Posterior vena cava (tissue), 2 donors: ENCODE measurements around the gene TATDN2. TPM values are rescaled to one million over a fixed set of nuclear protein-coding genes. Genes with fewer than 3 reads are reported as not detected.

ENCODE experiments used
- DNase-seq: peaks from one replicate; pipeline ENCODE4 v3.0.0-alpha.2; 2020; ENCODE audit warnings: low spot score
- intact Hi-C, 2 donors: fragments of 100-400 bp; cut with DNase I; formaldehyde crosslinking; loops; one replicate each; pipeline versions ENCODE4 v1.14.1 to v1.14.2; 2022 to 2023
- total RNA-seq, 2 donors: library from RNA; stranded (reverse); fragmentation: NEBNext Ultra II Directional; extraction: Animal tissue kit (Norgen Biotek cat#: 25700); gene quantifications; one replicate each; pipeline ENCODE4 v1.2.1, GENCODE V29; 2021
- donor health status: DM: yes; HTN: yes; CAD: no.
- donor health status: DM: yes; HTN: yes; CAD: no.

Gene TATDN2
- total RNA-seq, 2 donors from 2014 or later, result 22.2 to 25.3 TPM

DNA sequence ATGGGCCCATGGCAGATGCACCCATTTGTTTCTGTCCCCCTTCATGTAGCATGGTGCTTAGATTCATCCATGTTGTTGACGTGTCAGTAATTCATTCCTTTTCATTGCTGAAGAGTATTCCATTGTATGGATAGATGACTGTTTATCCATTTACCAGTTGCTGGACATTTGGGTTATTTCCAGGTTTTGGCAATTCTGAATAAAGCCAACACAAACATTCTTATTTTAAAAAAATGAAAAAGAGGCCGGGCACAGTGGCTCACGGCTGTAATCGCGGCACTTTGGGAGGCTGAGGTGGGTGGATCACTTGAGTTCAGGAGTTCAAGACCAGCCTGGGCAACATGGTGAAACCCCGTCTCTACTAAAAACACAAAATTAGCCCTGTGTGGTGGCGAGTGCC is 18.7 kb upstream of the TATDN2 start:
- intact Hi-C loops, result loop anchor here in 1 of 2 donors (10.0 kb wide), 1 partner anchor 85 kb away; the partner anchor contains the start of gene VHL
- peak; percentile 8 for DNase-seq

DNA sequence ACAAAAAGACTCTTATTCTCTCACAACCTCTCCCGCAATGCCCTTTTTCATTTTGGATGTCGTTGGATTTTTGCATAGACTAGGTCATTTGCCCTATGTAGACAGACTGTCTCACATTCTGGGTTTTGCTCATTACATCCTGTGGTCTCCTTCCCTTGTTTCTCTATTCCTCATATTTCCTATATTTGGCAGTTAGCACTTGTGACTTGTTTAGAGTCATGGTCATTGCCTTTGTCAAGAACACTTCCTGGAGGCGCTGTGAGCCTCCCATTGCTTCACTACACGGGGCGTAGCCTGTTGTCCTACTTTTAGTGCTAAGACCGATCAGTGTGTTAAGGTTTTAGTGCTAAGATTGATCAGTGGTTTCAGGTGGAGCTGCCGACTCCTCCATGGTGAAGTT is 16.1 kb upstream of the TATDN2 start:
- intact Hi-C loops, result no loop called here

DNA sequence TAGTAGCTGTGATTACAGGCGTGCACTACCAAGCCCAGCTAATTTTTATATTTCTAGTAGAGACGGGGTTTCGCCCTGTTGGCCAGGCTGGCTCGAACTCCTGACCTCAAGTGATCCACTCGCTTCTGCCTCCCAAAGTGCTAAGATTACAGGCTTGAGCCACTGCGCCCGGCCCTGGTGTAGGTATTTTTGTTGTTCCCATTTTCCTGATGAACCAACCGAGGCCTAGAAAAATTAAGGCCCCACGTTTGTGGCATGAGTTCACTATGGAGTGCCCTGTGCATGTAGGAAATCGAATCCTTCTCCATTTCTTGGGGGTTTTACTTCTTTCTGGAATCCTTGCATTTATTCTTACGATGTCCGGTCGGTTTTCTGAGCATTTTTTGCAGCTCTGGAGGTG is 14.3 kb upstream of the TATDN2 start:
- peak; percentile 34 for DNase-seq
- intact Hi-C loops, result no loop called here

More for the DNA sequence above, 16.1 kb upstream of the TATDN2 start:
- peak; percentile 77 for DNase-seq

DNA sequence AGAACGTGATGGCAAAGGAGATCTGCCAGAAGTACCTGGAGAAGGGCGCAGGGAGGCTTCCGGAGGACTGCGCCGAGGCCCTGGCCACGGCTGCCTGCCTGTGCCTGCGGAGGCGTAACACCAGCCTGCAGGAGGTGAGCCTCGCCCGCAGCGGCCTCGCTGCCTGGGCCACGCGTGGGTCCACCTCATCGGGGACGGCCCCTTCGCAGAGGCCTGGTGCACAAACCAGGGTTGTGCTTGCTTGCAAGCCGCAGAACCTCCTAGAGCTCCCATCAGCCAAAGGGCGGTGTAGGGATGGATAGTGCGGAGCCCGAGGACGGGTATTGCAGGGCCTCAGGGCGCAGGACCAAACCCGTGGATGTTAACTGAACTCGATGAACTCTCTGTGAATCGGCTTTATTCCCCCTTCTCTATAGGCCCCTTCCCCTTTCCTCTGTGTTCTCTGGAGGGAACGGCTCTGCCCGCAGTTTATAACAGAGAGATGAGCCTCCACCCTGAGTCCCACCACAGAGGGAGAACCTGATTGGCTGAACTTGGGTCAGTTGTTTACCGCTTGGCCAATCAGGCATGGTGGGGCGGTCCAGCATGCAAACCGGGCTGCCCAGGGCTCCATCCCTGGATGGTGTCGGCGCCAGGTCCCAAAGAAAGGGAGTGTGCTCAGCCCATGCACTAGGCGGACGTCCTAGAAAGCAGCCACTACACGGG is 13.6 kb upstream of the TATDN2 start:
- intact Hi-C loops, result no loop called here
- peak; percentile 60 for DNase-seq

DNA sequence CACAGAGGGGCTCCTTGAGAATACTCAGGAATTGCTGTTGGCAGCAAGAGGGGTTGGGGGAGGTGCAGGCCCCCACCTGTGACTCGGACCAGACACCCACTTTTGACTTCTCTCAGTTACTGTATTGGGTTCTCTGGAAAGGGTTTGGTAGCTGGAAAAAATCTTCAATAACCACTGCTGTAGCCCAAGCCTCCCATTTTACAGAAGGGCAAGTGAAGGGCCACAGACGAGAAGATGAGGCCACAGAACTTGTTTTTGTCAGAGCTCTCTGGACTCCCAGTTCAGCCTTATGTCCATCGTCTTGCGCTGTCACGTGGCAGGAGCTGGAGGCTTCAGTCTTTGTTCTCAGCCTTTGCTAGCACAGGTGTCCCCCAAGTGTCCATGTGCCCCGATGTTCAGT is 12.7 kb upstream of the TATDN2 start:
- intact Hi-C loops, result no loop called here

DNA sequence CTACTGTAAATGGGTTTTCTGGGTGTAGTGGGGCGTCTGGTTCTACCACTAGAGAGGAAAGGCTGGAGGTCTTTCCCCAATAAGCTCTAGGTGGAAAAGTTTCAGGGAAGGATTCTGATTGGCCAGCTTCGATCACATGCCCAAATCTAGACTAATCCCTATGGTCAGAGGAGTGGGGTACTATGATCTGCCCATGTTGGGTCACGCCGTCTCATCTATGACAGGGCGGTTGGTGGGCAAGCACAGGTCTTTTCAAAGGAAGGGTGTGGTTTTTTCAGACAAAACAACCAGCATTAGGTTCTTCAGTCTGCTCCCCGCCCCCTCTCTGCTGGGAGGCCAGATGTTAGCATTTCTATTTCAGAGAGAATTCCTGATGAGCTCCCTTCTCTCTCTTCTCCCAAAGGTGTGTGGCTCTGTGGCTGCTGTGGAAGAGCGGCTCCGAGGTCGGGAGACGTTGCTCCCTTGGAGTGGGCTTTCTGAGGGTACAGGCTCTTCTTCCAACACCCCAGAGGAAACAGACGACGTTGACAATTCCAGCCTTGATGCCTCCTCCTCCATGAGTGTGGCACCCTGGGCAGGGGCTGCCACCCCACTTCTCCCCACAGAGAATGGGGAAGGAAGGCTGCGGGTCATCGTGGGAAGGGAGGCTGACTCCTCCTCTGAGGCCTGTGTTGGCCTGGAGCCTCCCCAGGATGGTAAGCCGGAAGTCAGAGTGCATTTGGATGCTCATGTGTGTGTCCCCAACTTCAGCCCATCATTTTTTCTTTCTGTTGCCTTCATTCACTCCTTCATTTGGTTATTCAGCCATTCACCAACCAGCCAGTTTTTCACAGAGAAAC is 9.7 kb upstream of the TATDN2 start:
- intact Hi-C loops, result no loop called here

More for the DNA sequence above, 12.7 kb upstream of the TATDN2 start:
- peak; percentile 24 for DNase-seq

DNA sequence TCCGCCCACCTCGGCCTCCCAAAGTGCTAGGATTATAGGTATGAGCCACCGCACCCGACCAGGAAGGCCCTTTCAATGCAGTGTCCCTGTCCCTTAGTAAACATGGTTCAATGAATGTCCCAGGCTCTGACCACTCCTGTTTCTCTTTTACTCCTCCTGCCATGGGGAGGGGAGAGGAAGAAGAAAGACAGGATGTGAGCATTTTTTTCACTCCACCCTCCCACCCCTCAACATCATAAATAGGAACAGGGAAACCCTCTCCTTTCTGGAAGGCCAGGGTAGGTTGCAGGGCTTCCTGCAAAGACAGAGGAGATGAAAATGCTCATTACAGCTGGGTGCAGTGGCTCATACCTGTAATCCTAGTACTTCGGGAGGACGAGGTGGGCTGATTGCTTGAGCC is 7.5 kb upstream of the TATDN2 start:
- intact Hi-C loops, result no loop called here
- DNase-seq, result peak; percentile 47

More for the DNA sequence above, 9.7 kb upstream of the TATDN2 start:
- DNase-seq, result peak; percentile 73

DNA sequence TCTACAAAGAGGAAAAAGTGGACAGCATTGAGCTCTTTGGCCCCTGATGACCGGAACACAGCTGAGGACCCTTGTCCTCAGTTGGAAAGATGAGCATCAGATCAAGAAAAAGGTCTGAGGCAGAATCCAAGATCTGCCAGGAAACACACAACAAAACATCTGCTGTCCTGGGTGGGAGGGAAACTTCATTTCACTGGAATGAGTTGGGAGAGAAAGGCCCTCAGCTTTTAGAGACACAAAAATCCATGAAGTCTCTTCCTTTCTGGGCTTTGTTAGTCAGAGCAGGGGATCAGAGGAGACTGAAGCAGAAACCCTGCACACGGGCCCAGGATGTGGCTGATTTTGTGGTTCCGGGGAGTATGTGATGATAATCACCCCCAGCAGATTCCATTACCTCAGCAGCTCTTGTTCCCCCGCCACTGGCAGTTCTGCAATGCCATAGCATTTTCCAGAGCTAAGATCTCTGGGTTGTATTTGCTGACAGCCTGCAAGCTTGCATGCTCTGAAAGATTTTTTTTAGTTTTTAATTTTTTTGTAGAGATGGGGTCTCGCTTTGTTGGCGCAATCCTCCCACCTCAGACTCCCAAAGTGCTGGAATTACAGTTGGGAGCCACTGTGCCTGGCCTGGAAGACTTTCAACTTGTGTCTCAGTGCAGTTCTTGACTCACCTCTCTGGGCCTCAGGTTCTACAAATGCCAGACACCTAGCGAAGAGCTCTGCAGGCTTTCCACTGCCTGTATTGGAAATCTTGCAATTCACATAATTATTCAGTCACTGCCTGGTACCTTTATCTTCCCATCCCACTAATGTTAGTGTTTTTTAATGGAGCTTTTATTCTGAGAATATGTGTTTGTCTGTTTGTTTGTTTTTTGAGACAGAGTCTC is 5.8 kb upstream of the TATDN2 start:
- peak; percentile 71 for DNase-seq
- intact Hi-C loops, result no loop called here

DNA sequence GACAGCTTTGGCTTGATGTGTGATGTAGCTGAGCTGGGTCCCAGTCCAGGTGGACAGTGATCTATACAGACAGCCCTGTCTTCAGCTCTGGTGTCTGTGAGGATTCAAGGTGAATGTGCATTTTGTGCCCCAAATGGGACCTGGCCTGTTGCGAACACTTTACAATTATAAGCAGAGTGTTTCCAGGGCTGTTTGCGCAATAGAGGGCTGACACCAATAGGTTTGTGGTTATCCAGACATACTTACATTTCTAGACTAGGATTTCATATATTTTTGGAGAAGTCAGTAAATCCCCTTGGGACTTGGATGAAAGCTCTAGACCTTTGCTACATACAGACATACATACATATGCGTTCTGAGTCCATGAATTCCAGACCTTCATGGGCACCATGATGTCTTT is 4.2 kb upstream of the TATDN2 start:
- intact Hi-C loops, result no loop called here

DNA sequence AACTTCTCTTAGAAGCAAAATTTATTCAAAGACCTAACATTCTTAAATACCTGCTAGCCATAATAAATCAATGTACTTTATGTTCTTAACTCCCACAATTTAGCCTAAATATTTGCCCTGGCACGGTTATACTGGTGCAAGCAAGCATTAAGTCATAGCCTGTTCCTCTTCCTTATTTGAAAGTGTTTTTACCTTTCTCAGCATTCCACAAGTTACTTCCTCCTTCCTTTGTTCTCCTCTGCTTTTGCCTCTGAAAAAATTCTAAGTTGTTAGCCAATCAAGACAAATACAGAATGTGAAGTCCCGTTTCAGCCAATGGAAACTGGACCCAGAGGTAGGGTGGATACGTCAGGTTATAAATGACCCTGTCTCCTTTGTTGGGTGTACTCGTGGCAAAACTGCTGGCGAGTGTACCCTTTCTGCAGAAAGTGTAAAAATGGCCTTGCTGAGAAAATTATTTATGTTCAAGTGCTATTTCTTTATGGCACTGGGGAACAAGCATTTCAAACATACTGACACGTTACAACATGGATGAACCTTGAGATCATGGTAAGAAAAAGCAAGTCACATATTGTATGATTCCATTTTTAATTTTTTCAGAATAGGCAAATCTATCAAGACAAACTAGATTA is 3.1 kb upstream of the TATDN2 start:
- intact Hi-C loops, result no loop called here
- DNase-seq, result peak; percentile 19

More for the DNA sequence above, 4.2 kb upstream of the TATDN2 start:
- peak; percentile 4 for DNase-seq

DNA sequence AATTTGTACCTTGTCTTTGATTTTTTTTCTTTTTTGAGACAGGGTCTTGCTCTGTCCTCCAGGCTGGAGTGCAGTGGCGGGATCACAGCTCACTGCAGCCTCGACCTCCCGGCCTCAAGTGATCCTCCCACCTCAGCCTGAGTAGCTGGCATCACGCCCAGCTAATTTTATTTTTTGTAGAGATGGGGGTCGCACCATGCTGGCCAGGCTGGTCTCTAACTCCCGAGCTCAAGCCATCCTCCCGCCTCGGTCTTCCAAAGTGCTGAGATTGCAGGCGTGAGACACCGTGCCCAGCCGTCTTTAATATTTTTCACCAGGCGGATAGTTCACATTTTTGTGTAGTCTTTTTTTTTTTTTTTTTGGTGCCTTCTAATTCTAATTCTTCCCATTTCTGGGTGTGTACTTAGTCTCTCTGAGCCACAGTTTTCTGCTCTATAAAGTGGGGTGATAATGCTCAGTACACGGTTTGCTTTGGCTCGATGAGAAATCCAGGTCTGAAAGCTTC is 528 bp upstream of the TATDN2 start:
- intact Hi-C loops, result no loop called here

DNA sequence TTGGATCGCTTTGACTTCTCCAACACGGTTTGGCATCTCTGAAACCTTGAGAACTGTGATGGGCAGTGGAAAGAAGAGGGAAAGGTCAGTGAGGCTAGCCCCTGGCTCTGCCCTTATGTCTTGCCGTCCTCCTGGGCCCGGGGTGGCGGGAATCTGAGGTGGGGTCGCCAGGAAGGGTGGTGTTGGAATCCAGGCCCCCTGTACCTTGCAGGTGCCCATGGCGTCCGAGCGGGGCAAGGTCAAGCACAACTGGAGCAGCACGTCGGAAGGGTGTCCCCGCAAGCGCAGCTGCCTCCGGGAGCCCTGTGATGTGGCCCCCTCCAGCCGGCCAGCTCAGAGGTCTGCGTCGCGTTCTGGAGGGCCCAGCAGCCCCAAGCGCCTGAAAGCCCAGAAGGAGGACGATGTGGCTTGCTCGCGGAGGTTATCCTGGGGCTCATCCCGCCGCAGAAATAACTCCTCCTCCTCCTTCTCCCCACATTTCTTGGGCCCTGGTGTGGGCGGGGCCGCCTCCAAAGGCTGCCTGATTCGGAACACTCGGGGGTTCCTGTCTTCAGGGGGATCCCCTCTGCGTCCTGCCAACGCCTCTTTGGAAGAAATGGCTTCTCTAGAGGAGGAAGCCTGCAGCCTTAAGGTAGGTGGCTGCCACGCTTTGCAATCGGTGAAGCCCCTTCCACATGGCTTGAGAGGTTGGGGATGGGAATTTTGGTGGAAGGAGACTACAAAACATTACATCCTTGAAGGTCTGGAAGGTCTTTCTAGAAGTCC is 907 bp downstream of the TATDN2 start:
- intact Hi-C loops, result no loop called here
- peak; percentile 77 for DNase-seq

More for the DNA sequence above, 528 bp upstream of the TATDN2 start:
- DNase-seq, result peak; percentile 68

DNA sequence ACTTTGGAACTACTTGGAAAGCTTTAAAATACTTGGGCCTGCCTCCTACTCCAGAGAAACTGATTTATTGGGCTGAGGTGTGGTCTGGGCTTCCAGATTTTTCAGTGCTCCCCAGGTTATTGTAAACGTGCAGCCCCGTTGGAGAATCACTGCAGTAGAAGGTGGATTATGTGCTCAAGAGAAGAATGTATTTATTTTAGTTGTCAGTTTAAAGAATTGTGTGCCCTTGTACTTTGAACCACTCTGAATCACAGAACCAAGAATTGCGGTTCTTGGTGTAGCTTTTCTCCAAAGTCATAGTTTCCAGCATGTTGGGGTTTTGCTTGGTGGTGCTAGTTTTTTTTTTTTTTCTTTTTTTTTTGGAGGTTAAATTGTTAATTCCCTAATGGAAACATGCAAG is 1.6 kb downstream of the TATDN2 start:
- no peak for DNase-seq
- intact Hi-C loops, result no loop called here

DNA sequence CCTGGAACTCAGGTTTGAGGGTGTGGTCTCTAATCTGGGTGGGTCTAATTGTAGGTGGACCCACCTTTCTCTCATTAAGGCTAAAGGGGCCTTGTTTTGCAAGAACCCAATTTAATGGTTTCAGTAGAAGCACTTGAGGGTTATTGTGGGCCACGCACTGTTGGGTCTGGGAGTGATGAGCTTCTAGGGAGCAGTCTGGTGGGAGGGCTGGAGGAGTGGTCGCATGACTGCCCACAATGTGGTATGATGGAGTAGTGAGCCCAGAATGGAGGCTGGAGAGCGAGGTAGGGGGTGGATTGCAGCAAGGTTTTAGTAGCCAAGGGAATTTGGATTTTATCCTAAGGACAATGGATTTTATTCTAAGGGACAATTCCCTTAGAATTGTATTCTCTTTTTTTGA is 2.7 kb downstream of the TATDN2 start:
- peak; percentile 23 for DNase-seq
- intact Hi-C loops, result no loop called here

DNA sequence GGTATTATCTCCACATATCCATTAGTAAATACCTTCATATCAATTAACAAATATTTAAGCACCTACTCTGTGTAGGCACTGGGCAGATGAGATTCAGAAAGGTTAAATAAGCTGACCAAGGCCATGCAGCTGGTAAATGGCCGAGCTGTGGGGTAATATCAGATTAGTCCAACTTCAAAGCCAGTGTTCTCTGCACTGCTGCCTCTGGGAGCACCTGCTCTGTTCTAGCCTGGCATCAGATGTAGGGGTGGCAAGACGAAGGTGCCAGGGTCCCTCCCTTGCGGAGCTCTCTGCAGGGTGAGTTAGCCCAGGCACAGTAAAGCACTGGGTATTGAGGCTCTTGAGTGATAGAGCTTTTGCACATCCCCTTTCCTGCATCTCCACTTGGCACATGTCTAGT is 5.5 kb downstream of the TATDN2 start:
- intact Hi-C loops, result no loop called here
- DNase-seq, result no peak

DNA sequence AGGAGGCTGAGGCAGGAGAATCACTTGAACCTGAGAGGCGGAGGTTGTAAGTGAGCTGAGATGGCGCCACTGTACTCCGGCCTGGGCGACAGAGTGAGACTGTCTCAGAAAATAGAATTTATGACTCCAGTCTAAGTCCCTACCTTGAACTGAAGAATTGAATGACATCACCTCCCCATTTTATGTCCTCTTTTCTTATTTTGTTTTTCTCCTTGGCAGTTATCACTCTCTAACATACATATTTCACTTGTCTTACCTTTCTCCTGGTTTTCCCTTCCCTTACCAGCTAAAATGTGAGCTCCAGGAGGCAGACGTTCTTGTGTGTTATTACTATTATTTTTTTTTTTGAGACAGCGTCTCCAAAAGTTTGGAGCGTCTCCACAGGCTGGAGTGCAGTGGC is 7.6 kb downstream of the TATDN2 start:
- intact Hi-C loops, result no loop called here
- no peak for DNase-seq

DNA sequence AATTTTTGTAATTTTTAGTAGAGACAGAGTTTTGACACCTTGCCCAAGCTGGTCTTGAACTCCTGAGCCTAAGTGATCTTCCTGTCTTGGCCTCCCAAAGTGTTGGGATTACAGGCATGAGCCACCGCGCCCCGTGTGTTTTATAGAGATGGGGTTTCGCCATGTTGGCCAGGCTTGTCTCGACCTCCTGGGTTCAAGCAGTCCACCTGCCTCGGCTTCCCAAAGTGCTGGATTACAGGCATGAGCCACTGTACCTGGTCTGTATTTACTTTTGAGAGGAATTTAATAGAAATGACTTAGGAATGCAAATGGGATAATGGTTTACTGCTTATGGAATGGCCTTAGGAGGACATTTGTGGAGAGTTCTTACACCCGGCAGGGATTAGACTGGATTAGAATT is 10.8 kb downstream of the TATDN2 start:
- peak; percentile 16 for DNase-seq
- intact Hi-C loops, result no loop called here

DNA sequence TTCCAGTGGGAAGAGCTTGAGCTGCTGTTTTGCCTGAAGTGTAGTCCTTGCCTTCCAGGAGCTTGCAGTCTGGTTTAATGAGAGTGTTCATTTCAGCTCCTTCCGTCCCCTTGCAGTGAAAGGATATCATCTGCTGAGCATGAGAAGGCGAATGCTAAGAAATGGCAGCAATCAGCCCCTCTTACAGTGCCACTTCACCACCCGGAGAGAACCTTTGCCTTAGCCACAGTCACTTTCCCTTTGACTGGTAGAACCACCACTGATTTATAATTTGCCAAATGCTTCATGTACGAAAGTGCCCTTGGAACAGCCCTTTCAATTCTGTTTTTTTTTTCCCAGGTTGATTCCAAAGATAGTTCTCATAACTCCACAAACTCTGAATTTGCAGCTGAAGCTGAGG is 11.5 kb downstream of the TATDN2 start:
- intact Hi-C loops, result no loop called here
- no peak for DNase-seq
